Keratinocyte (primary cell): ENCODE results near the gene ODF2L. TPM values are rescaled to one million over a fixed set of nuclear protein-coding genes. Genes with fewer than 3 reads are reported as not detected.

Source experiments
- DNase-seq: peaks from one replicate; pipeline ENCODE4 v3.0.0-alpha.2; 2011; ENCODE audit warnings: low read depth, missing footprints, low spot score
- FAIRE-seq: peaks from 2 replicates; lab custom pipeline; 2011; peaks lifted over from hg19 to GRCh38; lab: Jason Lieb, UNC
- H2AFZ ChIP-seq: 2 replicates; pipeline ENCODE4 v1.6.0; 2012; ENCODE audit warnings: low read length, control low read depth, inconsistent platforms; ENCODE audit not compliant: control insufficient read depth
- H3K27ac ChIP-seq: 2 replicates; pipeline ENCODE4 v1.5.1; 2011; ENCODE audit warnings: low read length; ENCODE audit not compliant: control insufficient read depth, insufficient read depth
- H3K27me3 ChIP-seq: 3 replicates; pipeline ENCODE4 v1.6.0; 2011; ENCODE audit warnings: low read length; ENCODE audit not compliant: control insufficient read depth, insufficient read depth; ENCODE audit errors: extremely low read depth
- H3K36me3 ChIP-seq, 2 experiments: 2 replicates in 1 of 2; 3 replicates in 1 of 2; pipeline ENCODE4 v1.5.1; 2011; ENCODE audit warnings: low read length in 2 of 2, mild to moderate bottlenecking in 1 of 2; ENCODE audit not compliant: control insufficient read depth in 2 of 2, insufficient read depth in 2 of 2; ENCODE audit errors: extremely low read depth in 1 of 2
- H3K4me1 ChIP-seq: 3 replicates; pipeline ENCODE4 v1.5.1; 2011; ENCODE audit warnings: low read length; ENCODE audit not compliant: control insufficient read depth, insufficient read depth; ENCODE audit errors: extremely low read depth
- H3K4me2 ChIP-seq: 3 replicates; pipeline ENCODE4 v1.6.0; 2011; ENCODE audit warnings: low read depth, low read length; ENCODE audit not compliant: control insufficient read depth, insufficient read depth; ENCODE audit errors: extremely low read depth
- H3K4me3 ChIP-seq, 3 experiments: fragments of 200-600 bp in 1 of 3; sonication (generic) in 1 of 3; 2 replicates in 2 of 3; 3 replicates in 1 of 3; pipeline ENCODE4 v1.5.1; 2011 to 2016; ENCODE audit warnings: low read length in 3 of 3, mild to moderate bottlenecking in 3 of 3, control low read depth in 2 of 3, inconsistent platforms in 1 of 3, low read depth in 1 of 3, mixed read lengths in 1 of 3, mixed run types in 1 of 3, moderate library complexity in 1 of 3; ENCODE audit not compliant: control insufficient read depth in 2 of 3, insufficient read depth in 2 of 3; ENCODE audit errors: extremely low read depth in 1 of 3
- H3K79me2 ChIP-seq: 2 replicates; pipeline ENCODE4 v1.6.0; 2012; ENCODE audit warnings: low read length; ENCODE audit not compliant: control insufficient read depth, insufficient read depth
- H3K9ac ChIP-seq: 3 replicates; pipeline ENCODE4 v1.6.0; 2011; ENCODE audit warnings: low read length; ENCODE audit not compliant: control insufficient read depth, insufficient read depth; ENCODE audit errors: extremely low read depth
- H3K9me1 ChIP-seq: 3 replicates; pipeline ENCODE4 v1.6.0; 2011; ENCODE audit warnings: low read length; ENCODE audit not compliant: control insufficient read depth, insufficient read depth; ENCODE audit errors: extremely low read depth
- H3K9me3 ChIP-seq: 2 replicates; pipeline ENCODE4 v1.5.1; 2012; ENCODE audit warnings: low read depth, low read length; ENCODE audit not compliant: control insufficient read depth
- H4K20me1 ChIP-seq: 3 replicates; pipeline ENCODE4 v1.6.0; 2011; ENCODE audit warnings: low read length; ENCODE audit not compliant: control insufficient read depth, insufficient read depth; ENCODE audit errors: extremely low read depth
- EZH2 ChIP-seq: IDR thresholded peaks from one replicate; pipeline ENCODE4 v1.6.1; 2012; ENCODE audit warnings: inconsistent platforms, mild to moderate bottlenecking, low read length, moderate library complexity
- dilution Hi-C: fragments of 300-500 bp; cut with MboI; formaldehyde crosslinking; loops from one replicate; pipeline ENCODE4 v1.7.0; 2020; ENCODE audit warnings: low sequenced_read_pairs; ENCODE audit not compliant: extremely low pct_ligation_motif_present
- polyA plus RNA-seq, 5 experiments: library from polyadenylated mRNA; depleted of rRNA in 3 of 5; stranded (reverse) in 3 of 5; stranded (forward) in 1 of 5; unstranded in 1 of 5; fragments of >200 nt; gene quantifications; 1 replicate in 1 of 5; 2 replicates in 3 of 5; 3 replicates in 1 of 5; pipeline versions ENCODE4 v1.2.1 to v1.2.3, GENCODE V29; 2011 to 2012; ENCODE audit warnings: missing spikeins in 2 of 5, low read depth in 1 of 5, low replicate concordance in 1 of 5
- TF ChIP-seq, protein P1 (sequence below), 3 experiments: IDR thresholded peaks in 1 of 3; conservative IDR thresholded peaks in 1 of 3; optimal IDR thresholded peaks in 1 of 3; 2 replicates in 2 of 3; 3 replicates in 1 of 3; pipeline versions ENCODE3 to v1.5.1; 2011; ENCODE audit warnings: low read length in 3 of 3, mild to moderate bottlenecking in 3 of 3, moderate library complexity in 2 of 3, control low read depth in 1 of 3, inconsistent platforms in 1 of 3; ENCODE audit not compliant: insufficient read depth in 2 of 3; ENCODE audit errors: extremely low read depth in 1 of 3

ODF2L gene
- polyA plus RNA-seq, 1 donor (not counting 4 experiments of a cell fraction or from before 2014, with no cell fraction given): 22.0 TPM

GRCh38 chr1:86362807-86363206 lies 33.3 kb downstream of the ODF2L start:
- H3K36me3 ChIP-seq: peaks cover 3 to 5% of the 10 kb centered on the region in 2 experiments
- H3K4me1 ChIP-seq: no peaks in the 10 kb centered on the region
- FAIRE-seq (no peak), DNase-seq (no peak)
- no peaks in the 10 kb centered on the region for H3K9me3 ChIP-seq
- H3K4me2 ChIP-seq: no peak overlapping the region
- no peak for TF ChIP-seq EZH2
- TF ChIP-seq, protein P1, sequence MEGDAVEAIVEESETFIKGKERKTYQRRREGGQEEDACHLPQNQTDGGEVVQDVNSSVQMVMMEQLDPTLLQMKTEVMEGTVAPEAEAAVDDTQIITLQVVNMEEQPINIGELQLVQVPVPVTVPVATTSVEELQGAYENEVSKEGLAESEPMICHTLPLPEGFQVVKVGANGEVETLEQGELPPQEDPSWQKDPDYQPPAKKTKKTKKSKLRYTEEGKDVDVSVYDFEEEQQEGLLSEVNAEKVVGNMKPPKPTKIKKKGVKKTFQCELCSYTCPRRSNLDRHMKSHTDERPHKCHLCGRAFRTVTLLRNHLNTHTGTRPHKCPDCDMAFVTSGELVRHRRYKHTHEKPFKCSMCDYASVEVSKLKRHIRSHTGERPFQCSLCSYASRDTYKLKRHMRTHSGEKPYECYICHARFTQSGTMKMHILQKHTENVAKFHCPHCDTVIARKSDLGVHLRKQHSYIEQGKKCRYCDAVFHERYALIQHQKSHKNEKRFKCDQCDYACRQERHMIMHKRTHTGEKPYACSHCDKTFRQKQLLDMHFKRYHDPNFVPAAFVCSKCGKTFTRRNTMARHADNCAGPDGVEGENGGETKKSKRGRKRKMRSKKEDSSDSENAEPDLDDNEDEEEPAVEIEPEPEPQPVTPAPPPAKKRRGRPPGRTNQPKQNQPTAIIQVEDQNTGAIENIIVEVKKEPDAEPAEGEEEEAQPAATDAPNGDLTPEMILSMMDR (optimal IDR thresholded peaks at IDR 0.05 in 1 of 3, IDR thresholded peaks at IDR 0.05 in 1 of 3, conservative IDR thresholded peaks at IDR 0.05 in 1 of 3; ENCODE audit: extremely low read depth in 1 of 3, insufficient read depth in 2 of 3, low read length in 3 of 3): no peak
- H3K9ac ChIP-seq: no peak overlapping the region
- no peaks in the 10 kb centered on the region for H3K79me2 ChIP-seq
- H3K27ac ChIP-seq: no peak overlapping the region
- dilution Hi-C loops: no loop called here
- no peaks in the 10 kb centered on the region for H3K9me1 ChIP-seq
- H2AFZ ChIP-seq: no peak overlapping the region
- H3K27me3 ChIP-seq: no peaks in the 10 kb centered on the region
- H4K20me1 ChIP-seq: no peaks in the 10 kb centered on the region
- H3K4me3 ChIP-seq: no peak overlapping the region

- Histone ChIP-seq H2AFZ (no peak overlapping the region), H3K9me1 (no peaks in the 10 kb centered on the region), H3K4me2 (no peak overlapping the region), H3K79me2 (no peaks in the 10 kb centered on the region), H3K27ac (no peak overlapping the region), H4K20me1 (no peaks in the 10 kb centered on the region), H3K4me1 (no peaks in the 10 kb centered on the region), H3K9ac (no peak overlapping the region), H3K27me3 (no peaks in the 10 kb centered on the region), H3K9me3 (no peaks in the 10 kb centered on the region), H3K4me3 (no peak overlapping the region), H3K36me3 (peaks cover 6 to 12% of the 10 kb centered on the region in 2 experiments)
- TF ChIP-seq, protein P1 (optimal IDR thresholded peaks at IDR 0.05 in 1 of 3, IDR thresholded peaks at IDR 0.05 in 1 of 3, conservative IDR thresholded peaks at IDR 0.05 in 1 of 3; ENCODE audit: extremely low read depth in 1 of 3, insufficient read depth in 2 of 3, low read length in 3 of 3): no peak
- TF ChIP-seq EZH2: no peak
- FAIRE-seq (no peak), DNase-seq (no peak)
- dilution Hi-C loops: no loop called here
Observed at GRCh38 chr1:86357796-86358195, 38.3 kb downstream of the ODF2L start.
